GM15510 (cell line): Measurements from ENCODE around the gene CCDC71.
A peak's percentile ranks its signal among the peaks of the same experiment; 100 is the strongest.

ENCODE experiments used
- POLR2A ChIP-seq: IDR thresholded peaks from 3 replicates; pipeline ENCODE4 v1.6.1; 2011; ENCODE audit warnings: borderline replicate concordance; ENCODE audit not compliant: insufficient read length; ENCODE audit errors: extremely low read depth

Gene CCDC71

DNA sequence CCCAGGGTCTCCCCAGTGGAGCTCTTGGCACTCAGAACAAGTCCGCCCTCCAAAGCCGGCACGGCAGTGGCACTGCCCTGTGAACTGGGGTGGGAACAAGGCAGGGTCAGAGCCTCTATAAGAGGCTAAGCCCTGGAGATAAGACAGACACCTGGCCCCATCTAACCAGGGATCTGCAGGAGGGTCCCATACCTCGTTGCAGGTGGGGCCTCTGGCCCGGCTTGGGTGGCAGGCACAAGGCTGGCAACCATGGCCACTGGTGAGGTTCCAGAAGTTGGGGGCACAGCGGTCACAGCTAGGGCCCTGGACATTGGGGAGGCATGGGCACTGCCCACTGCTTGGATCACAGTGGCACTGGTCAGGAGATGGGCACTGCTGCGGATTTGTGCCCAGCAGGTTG, 41.9 kb downstream of the CCDC71 start:
- TF ChIP-seq POLR2A, result no peak

- TF ChIP-seq POLR2A, result no peak
Observed at GRCh38 chr3:49123687-49124086, 42.4 kb downstream of the CCDC71 start.

- TF ChIP-seq POLR2A, result no peak
Observed at GRCh38 chr3:49122886-49123545, 43.1 kb downstream of the CCDC71 start.

DNA sequence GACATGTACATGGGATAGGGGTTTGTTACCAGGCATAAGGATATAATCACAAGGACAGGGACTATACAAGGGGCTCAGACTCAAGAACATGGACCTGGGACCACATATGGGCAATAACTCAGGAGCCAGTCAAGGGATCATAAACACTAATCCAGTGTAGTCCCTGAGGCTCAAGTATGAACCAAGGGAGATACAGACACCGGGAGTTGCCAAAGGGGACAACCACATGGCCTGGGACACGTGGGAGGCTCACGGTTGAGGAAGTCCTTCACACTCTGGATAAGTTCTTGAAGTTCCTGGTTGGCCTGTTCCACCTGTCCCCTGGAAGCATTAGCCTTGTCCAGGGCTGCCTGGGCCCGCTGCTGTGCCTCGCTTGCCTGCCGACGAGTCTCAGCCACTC, 43.7 kb downstream of the CCDC71 start:
- TF ChIP-seq POLR2A, result no peak

- no peak for TF ChIP-seq POLR2A
Observed at GRCh38 chr3:49122022-49122421, 44.1 kb downstream of the CCDC71 start.

GRCh38 chr3:49121132-49121736, 44.9 kb downstream of the CCDC71 start:
- TF ChIP-seq POLR2A, result no peak

- peak; percentile 89 for TF ChIP-seq POLR2A
Observed at GRCh38 chr3:49120438-49121131, 45.5 kb downstream of the CCDC71 start, which contains the start of gene USP19. USP19 (minus strand) TSS chr3:49120823; CDS start chr3:49119145, 1,678 bp downstream.

DNA sequence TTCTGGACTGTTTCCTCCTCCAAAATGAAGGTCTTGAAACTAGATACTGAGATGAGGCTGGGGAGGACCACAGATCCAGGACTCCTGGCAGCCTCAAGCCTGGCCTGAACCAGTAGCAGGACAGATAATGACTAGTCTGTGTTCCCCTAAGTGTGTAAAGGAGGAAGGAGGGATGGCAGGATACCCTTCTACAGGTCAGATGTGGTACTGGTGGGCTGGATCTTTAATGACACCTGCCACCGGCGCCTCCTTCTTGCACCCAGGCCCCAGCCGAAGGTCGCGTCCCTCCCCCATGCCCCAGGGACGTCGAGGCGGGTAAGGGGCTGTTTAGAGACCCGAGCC, 46.1 kb downstream of the CCDC71 start:
- no peak for TF ChIP-seq POLR2A

DNA sequence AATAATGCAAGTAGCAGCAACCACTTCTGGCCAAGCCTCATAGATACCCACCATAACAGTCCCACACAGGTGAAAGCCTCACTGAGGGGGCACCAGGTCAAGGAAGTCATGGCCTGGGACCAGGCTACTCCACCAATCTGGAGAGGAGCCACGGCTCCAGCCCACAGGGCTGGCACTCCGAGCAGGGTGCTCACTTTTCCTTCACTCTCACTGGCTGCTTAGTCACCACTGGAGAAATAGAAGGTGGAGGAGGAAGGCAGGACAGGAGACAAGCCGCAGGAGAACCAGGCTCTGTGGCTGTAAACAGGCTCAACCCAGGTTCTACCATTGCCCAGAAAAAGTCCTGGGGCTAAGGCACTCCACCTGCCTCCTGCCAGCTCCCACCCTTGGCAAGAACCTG, 46.7 kb downstream of the CCDC71 start:
- TF ChIP-seq POLR2A, result no peak

GRCh38 chr3:49119036-49119435, 47.1 kb downstream of the CCDC71 start:
- TF ChIP-seq POLR2A, result no peak
